ENCODE results near the gene FAM83G. TPM values are rescaled to one million over a fixed set of nuclear protein-coding genes. Genes with fewer than 3 reads are reported as not detected.
A peak's percentile ranks its signal among the peaks of the same experiment; 100 is the strongest.

FAM83G gene
- total RNA-seq, 2 donors from 2014 or later: 10.9 to 11.3 TPM

GRCh38 chr17:18974407-18975149, 30.0 kb downstream of the FAM83G start:
- peaks cover 3 to 8% of the 10 kb centered on the region in 2 donors for H3K36me3 Mint-ChIP-seq (ENCODE audit: insufficient read depth in 2 of 2)
- no peaks in the 10 kb centered on the region for H3K27me3 Mint-ChIP-seq (ENCODE audit: low read depth)
- H3K4me1 Mint-ChIP-seq (ENCODE audit: low read depth): peaks cover 21% of the 10 kb centered on the region
- peak overlapping the region in 1 of 2 donors; percentile 9 for H3K4me3 Mint-ChIP-seq
- peak; percentile 87 to 90 for ATAC-seq (replicated peaks in 1 of 2)
- H3K27ac Mint-ChIP-seq: no peak overlapping the region
- DNase-seq: peak; percentile 35 to 72
- no peaks in the 10 kb centered on the region for H3K9me3 Mint-ChIP-seq

GRCh38 chr17:18971801-18972200, 32.8 kb downstream of the FAM83G start:
- H3K4me3 Mint-ChIP-seq: no peak overlapping the region
- no peak for ATAC-seq (replicated peaks in 1 of 2)
- DNase-seq: no peak
- peaks cover 3% of the 10 kb centered on the region in 2 donors for H3K36me3 Mint-ChIP-seq (ENCODE audit: insufficient read depth in 2 of 2)
- no peaks in the 10 kb centered on the region for H3K9me3 Mint-ChIP-seq
- H3K4me1 Mint-ChIP-seq (ENCODE audit: low read depth): peaks cover 21% of the 10 kb centered on the region
- H3K27ac Mint-ChIP-seq: no peak overlapping the region
- H3K27me3 Mint-ChIP-seq (ENCODE audit: low read depth): no peaks in the 10 kb centered on the region

GRCh38 chr17:18970582-18971480, 33.7 kb downstream of the FAM83G start:
- Mint-ChIP-seq H3K36me3 (ENCODE audit: insufficient read depth in 2 of 2) (peaks cover 3% of the 10 kb centered on the region in 2 donors), H3K9me3 (no peaks in the 10 kb centered on the region), H3K27me3 (ENCODE audit: low read depth) (no peaks in the 10 kb centered on the region), H3K4me1 (ENCODE audit: low read depth) (peaks cover 21% of the 10 kb centered on the region), H3K4me3 (no peak overlapping the region), H3K27ac (no peak overlapping the region)
- DNase-seq (no peak), ATAC-seq (replicated peaks in 1 of 2) (no peak)

GRCh38 chr17:18968945-18969887, 35.3 kb downstream of the FAM83G start:
- no peaks in the 10 kb centered on the region for H3K27me3 Mint-ChIP-seq (ENCODE audit: low read depth)
- H3K27ac Mint-ChIP-seq: no peak overlapping the region
- DNase-seq (no peak), ATAC-seq (replicated peaks in 1 of 2) (no peak)
- H3K36me3 Mint-ChIP-seq (ENCODE audit: insufficient read depth in 2 of 2): peaks cover 0 to under 1% of the 10 kb centered on the region in 2 donors
- H3K4me1 Mint-ChIP-seq (ENCODE audit: low read depth): peaks cover 11% of the 10 kb centered on the region
- no peaks in the 10 kb centered on the region for H3K9me3 Mint-ChIP-seq
- H3K4me3 Mint-ChIP-seq: no peak overlapping the region

- H3K4me3 Mint-ChIP-seq: no peak overlapping the region
- no peaks in the 10 kb centered on the region for H3K27me3 Mint-ChIP-seq (ENCODE audit: low read depth)
- no peaks in the 10 kb centered on the region for H3K36me3 Mint-ChIP-seq (ENCODE audit: insufficient read depth in 2 of 2)
- ATAC-seq (replicated peaks in 1 of 2) (no peak), DNase-seq (no peak)
- H3K9me3 Mint-ChIP-seq: no peaks in the 10 kb centered on the region
- H3K27ac Mint-ChIP-seq: no peak overlapping the region
- H3K4me1 Mint-ChIP-seq (ENCODE audit: low read depth): peaks cover 8% of the 10 kb centered on the region
Measured at GRCh38 chr17:18968345-18968744, 36.2 kb downstream of the FAM83G start.

GRCh38 chr17:18967916-18968315, 36.6 kb downstream of the FAM83G start:
- Mint-ChIP-seq H3K4me3 (no peak overlapping the region), H3K27ac (no peak overlapping the region), H3K4me1 (ENCODE audit: low read depth) (peaks cover 12% of the 10 kb centered on the region), H3K36me3 (ENCODE audit: insufficient read depth in 2 of 2) (no peaks in the 10 kb centered on the region), H3K27me3 (ENCODE audit: low read depth) (no peaks in the 10 kb centered on the region), H3K9me3 (no peaks in the 10 kb centered on the region)
- ATAC-seq (replicated peaks in 1 of 2) (no peak), DNase-seq (no peak)

- Mint-ChIP-seq H3K4me1 (ENCODE audit: low read depth) (peaks cover 20% of the 10 kb centered on the region), H3K27ac (no peak overlapping the region), H3K4me3 (no peak overlapping the region), H3K9me3 (no peaks in the 10 kb centered on the region), H3K27me3 (ENCODE audit: low read depth) (no peaks in the 10 kb centered on the region), H3K36me3 (ENCODE audit: insufficient read depth in 2 of 2) (no peaks in the 10 kb centered on the region)
- ATAC-seq (replicated peaks in 1 of 2) (no peak), DNase-seq (no peak)
Measured at GRCh38 chr17:18966831-18967624, 37.5 kb downstream of the FAM83G start.

GRCh38 chr17:18965530-18966236, 38.9 kb downstream of the FAM83G start:
- no peaks in the 10 kb centered on the region for H3K36me3 Mint-ChIP-seq (ENCODE audit: insufficient read depth in 2 of 2)
- no peak overlapping the region for H3K27ac Mint-ChIP-seq
- H3K9me3 Mint-ChIP-seq: no peaks in the 10 kb centered on the region
- peaks cover 28% of the 10 kb centered on the region for H3K4me1 Mint-ChIP-seq (ENCODE audit: low read depth)
- ATAC-seq (replicated peaks in 1 of 2) (no peak), DNase-seq (no peak)
- H3K4me3 Mint-ChIP-seq: no peak overlapping the region
- no peaks in the 10 kb centered on the region for H3K27me3 Mint-ChIP-seq (ENCODE audit: low read depth)

- no peaks in the 10 kb centered on the region for H3K36me3 Mint-ChIP-seq (ENCODE audit: insufficient read depth in 2 of 2)
- no peak overlapping the region for H3K27ac Mint-ChIP-seq
- DNase-seq: no peak
- H3K4me1 Mint-ChIP-seq (ENCODE audit: low read depth): peaks cover 25% of the 10 kb centered on the region
- no peaks in the 10 kb centered on the region for H3K9me3 Mint-ChIP-seq
- no peaks in the 10 kb centered on the region for H3K27me3 Mint-ChIP-seq (ENCODE audit: low read depth)
- H3K4me3 Mint-ChIP-seq: no peak overlapping the region
- no peak for ATAC-seq (replicated peaks in 1 of 2)
Measured at GRCh38 chr17:18964550-18964949, 40.0 kb downstream of the FAM83G start.

GRCh38 chr17:18964018-18964351, 40.6 kb downstream of the FAM83G start:
- DNase-seq (no peak), ATAC-seq (replicated peaks in 1 of 2) (no peak)
- no peak overlapping the region for H3K27ac Mint-ChIP-seq
- H3K4me1 Mint-ChIP-seq (ENCODE audit: low read depth): peaks cover 25% of the 10 kb centered on the region
- no peaks in the 10 kb centered on the region for H3K36me3 Mint-ChIP-seq (ENCODE audit: insufficient read depth in 2 of 2)
- H3K4me3 Mint-ChIP-seq: no peak overlapping the region
- H3K9me3 Mint-ChIP-seq: no peaks in the 10 kb centered on the region
- H3K27me3 Mint-ChIP-seq (ENCODE audit: low read depth): no peaks in the 10 kb centered on the region

- no peak for ATAC-seq (replicated peaks in 1 of 2)
- H3K4me3 Mint-ChIP-seq: no peak overlapping the region
- H3K27ac Mint-ChIP-seq: no peak overlapping the region
- H3K9me3 Mint-ChIP-seq: no peaks in the 10 kb centered on the region
- peak in 1 of 2 donors; percentile 27 for DNase-seq
- H3K36me3 Mint-ChIP-seq (ENCODE audit: insufficient read depth in 2 of 2): no peaks in the 10 kb centered on the region
- H3K27me3 Mint-ChIP-seq (ENCODE audit: low read depth): no peaks in the 10 kb centered on the region
- peaks cover 25% of the 10 kb centered on the region for H3K4me1 Mint-ChIP-seq (ENCODE audit: low read depth)
Measured at GRCh38 chr17:18963126-18964017, 41.2 kb downstream of the FAM83G start.

All from activated T-cell treated with anti-CD3 and anti-CD28 coated beads, Interleukin-2, amount 50 U/mL, for 72 hours (primary cell).